ENCODE data around the gene LRIT2.
"Not testable (repeated sequence)": the region's sequence is repeated elsewhere in the genome, so short reads cannot be mapped to it uniquely, and the experiment has no call there.

The LRIT2 gene

DNA sequence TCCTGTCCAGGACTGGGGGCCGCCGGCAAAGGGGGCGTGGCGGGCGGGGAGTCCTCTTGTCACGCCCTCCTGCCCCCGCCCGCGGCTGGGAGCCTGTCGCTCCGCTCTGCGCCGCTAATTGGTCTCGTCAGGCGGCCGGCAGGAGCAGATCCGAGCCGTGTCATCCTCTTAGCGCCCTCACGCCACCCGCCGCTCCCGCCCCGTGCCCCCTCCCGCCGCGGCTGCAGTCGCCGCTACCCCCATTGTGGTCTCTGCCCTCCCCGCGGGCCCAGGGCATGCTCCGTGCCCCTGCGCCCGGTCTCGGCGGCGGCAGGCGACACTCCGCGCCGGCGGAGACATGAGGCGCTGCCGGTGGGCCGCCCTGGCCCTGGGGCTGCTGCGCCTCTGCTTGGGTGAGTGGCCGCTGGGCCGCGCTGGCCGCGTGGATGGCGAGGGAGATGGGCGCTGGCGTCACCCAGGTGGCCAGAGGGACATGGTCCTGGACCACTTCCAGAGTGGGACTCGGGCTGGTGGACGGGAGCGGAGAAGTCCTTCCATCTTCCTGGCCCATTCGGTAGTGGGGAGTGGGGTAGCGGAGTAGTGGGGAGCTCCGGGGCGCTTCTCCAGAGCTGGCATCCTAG, 30.8 kb downstream of the LRIT2 start, which contains the start of gene CDHR1:
TSS of gene CDHR1 (plus strand) at position 114 of the 620 bp plus-strand sequence. CDS start at position 338, 224 bp downstream.
- DNase-seq (ENCODE audit: insufficient read length, low spot score) (no peak), FAIRE-seq (no peak)
- no peak for TF ChIP-seq POLR2A (IDR thresholded peaks at IDR 0.05; ENCODE audit: low read depth, low read length)

DNA sequence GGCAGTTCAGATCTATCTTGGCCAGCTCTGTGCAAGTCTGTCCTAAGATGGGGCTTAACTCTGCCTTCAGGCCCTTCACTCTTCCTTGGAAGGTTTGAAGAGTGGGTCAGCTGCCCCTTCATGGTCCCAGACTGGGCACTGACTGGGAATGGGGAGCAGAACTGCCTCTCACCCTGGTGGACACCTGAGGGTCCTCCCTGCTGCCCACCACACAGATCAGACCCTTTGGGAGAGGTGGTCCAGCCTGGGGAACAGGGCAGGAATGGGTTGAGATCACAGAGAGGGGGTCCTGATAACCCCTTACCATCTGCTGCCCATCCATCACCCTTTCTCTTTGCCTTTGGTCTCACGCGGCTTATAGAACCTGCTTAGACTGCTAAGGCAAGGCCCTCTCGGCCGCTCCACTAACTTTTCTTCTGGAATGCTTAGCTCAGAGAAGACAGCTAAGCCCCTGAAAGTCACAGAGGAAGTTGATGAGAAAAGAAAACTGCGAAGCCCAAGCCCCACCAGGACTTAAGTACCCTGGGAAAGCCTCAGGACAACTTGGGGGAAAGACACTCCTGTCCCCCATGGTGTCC, 31.4 kb downstream of the LRIT2 start:
- FAIRE-seq (no peak), DNase-seq (ENCODE audit: insufficient read length, low spot score) (no peak)
- TF ChIP-seq POLR2A (IDR thresholded peaks at IDR 0.05; ENCODE audit: low read depth, low read length), result no peak

DNA sequence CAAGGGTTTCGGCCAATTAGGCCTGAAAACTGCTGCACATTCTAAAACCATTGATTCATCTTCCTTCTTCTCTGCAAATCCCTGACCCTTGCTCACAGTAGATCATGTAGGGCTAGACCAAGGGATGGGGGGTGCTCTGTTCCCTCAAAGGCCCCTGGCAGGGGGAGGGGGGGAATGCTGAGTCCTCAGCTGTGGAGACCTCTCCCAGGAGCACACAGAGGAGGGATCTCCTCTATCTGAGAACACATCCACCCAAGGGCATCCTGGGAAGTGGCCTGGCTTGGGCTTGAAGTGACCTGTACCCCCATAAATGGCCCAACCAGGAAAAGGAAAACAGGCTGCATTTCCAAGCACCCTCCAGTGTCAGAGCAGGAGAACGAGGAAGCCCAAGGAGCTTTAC, 32.0 kb downstream of the LRIT2 start:
- FAIRE-seq (no peak), DNase-seq (ENCODE audit: insufficient read length, low spot score) (no peak)
- TF ChIP-seq POLR2A (IDR thresholded peaks at IDR 0.05; ENCODE audit: low read depth, low read length), result no peak

DNA sequence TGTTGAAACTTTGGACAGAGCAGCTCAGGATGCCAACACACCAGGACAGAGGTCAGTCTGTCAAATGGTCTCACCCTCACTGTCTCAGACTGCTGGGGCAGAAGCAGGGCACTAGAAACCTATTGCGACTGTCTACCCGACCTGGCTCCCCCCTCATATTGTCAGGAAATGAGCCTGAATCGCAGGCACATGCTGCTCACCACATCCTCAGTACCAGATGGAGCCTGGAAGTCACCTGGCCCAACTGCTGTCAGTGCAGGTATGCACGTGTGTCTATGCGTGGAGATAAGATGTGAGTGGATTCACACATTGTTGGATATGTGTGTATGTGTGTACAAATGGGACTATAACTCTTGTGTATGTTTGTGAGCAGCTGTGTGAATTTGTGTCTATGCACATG, 34.2 kb downstream of the LRIT2 start:
- no peak for FAIRE-seq
- no peak for TF ChIP-seq POLR2A (IDR thresholded peaks at IDR 0.05; ENCODE audit: low read depth, low read length)
- no peak for DNase-seq (ENCODE audit: insufficient read length, low spot score)

DNA sequence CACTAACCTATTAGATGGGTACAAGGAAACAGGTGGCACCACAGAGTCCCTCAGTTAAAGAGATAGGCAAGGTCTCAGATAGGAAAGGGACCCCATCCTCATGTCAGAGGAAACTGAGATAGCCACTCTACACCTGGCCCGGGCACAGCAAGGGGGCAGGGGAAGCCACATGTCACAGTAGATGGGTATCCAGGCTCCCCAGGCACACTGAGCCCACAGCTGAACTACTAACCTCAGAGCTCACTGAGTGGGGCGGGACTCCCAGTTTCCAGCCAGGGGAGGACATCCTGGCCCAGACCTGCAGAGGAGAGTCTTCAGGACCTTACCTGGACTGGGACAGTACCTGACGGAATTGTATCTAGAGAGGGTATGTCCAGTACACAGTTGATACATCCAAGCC, 34.7 kb downstream of the LRIT2 start:
- no peak for TF ChIP-seq POLR2A (IDR thresholded peaks at IDR 0.05; ENCODE audit: low read depth, low read length)
- DNase-seq (ENCODE audit: insufficient read length, low spot score) (no peak), FAIRE-seq (no peak)

DNA sequence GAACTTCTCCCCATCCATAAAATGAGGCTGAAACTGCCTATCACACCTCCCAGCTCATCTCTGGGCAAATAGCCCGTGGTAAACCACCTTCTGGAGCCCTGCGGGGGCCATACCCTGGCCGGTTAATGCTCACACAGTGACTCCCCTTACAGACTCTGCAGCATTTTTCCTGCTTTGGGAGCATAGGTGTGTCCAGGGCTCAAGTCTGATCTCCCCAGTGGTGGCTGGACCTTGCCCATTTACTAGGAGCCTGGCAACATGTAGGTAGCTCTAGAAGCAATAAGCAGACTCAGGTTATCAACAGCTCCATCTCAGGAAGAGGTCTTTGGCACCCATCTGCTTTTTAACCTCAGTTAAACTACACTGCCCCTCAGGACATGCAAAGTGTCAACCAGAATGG, 36.5 kb downstream of the LRIT2 start:
- FAIRE-seq (no peak), DNase-seq (ENCODE audit: insufficient read length, low spot score) (no peak)
- TF ChIP-seq POLR2A (IDR thresholded peaks at IDR 0.05; ENCODE audit: low read depth, low read length), result no peak

DNA sequence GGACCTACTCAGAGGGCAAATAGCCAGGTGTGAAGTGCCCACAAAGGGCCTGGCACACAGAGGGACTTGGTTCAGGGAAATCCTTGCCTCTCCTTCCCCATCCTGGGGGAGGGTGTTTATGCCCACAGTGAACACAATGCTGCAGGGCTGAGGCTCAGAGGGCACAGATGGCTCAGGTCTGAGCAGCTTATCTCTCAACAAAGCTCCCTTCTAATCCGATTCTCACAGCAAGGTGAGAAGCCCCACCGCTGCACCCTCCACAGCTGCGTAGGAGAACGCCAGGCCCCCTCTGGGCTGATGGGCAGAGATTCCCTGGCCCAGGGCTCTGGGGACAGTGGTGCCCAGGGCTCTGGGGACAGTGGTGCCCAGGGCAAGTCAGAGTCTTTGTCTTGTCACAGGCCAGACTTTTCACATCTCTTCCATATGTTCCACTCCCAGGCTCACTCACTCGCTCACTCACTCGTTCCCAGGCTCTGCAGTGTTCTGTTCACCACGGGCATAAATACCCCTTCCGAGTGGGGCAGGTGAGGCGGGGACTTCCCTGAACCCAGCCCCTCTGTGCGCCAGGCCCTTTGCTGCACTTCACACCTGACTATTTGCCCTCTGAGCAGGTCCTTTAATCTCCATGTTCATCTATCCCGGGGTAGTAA, 39.7 kb downstream of the LRIT2 start:
- FAIRE-seq (no peak), DNase-seq (ENCODE audit: insufficient read length, low spot score) (no peak)
- TF ChIP-seq POLR2A (IDR thresholded peaks at IDR 0.05; ENCODE audit: low read depth, low read length), result no peak

DNA sequence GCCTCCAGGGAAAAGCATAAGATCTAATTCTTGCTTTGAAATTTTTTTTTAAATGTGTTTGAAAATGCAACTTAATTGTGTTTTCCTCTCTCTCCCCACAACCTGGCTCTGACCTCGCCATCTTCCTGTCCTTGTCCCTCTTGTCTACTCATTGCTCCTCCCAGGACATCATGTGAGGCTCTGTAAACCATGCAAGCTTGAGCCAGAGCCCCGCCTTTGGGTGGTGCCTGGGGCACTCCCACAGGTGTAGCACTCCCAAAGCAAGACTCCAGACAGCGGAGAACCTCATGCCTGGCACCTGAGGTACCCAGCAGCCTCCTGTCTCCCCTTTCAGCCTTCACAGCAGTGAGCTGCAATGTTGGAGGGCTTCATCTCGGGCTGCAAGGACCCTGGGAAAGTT, 40.8 kb downstream of the LRIT2 start:
- FAIRE-seq, result no peak
- no peak for DNase-seq (ENCODE audit: insufficient read length, low spot score)
- TF ChIP-seq POLR2A (IDR thresholded peaks at IDR 0.05; ENCODE audit: low read depth, low read length), result no peak

DNA sequence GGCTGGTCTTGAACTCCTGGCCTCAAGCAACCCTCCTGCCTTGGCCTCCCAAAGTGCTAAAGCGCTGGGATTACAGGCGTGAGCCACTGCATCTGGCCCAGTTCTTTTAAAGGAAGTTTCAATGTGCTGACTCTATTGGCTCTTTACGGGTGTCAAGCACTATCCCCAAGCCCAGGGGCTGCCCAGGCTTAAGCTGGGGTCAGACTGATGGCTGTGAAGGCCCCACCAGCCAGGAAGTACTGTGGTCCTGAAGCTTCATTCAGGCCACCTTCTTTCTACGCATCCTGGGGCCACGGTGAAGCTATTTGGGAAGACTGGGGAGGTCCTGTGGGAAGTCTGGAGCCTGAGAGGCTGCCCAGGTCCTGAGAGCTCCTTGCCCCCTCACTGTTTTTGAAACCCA, 43.7 kb downstream of the LRIT2 start:
- no peak for DNase-seq (ENCODE audit: insufficient read length, low spot score)
- TF ChIP-seq POLR2A (IDR thresholded peaks at IDR 0.05; ENCODE audit: low read depth, low read length), result no peak
- FAIRE-seq, result no peak

DNA sequence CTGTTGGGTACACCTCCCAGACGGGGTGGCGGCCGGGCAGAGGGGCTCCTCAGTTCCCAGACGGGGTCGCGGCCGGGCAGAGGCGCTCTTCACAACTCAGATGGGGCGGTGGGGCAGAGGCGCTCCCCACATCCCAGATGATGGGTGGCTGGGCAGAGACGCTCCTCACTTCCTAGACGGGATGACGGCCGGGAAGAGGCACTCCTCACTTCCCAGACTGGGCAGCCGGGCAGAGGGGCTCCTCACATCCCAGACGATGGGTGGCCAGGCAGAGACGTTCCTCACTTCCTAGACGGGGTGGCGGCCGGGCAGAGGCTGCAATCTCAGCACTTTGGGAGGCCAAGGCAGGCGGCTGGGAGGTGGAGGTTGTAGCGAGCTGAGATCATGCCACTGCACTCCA, 45.0 kb downstream of the LRIT2 start:
- not testable (repeated sequence) for DNase-seq (ENCODE audit: insufficient read length, low spot score); FAIRE-seq

DNA sequence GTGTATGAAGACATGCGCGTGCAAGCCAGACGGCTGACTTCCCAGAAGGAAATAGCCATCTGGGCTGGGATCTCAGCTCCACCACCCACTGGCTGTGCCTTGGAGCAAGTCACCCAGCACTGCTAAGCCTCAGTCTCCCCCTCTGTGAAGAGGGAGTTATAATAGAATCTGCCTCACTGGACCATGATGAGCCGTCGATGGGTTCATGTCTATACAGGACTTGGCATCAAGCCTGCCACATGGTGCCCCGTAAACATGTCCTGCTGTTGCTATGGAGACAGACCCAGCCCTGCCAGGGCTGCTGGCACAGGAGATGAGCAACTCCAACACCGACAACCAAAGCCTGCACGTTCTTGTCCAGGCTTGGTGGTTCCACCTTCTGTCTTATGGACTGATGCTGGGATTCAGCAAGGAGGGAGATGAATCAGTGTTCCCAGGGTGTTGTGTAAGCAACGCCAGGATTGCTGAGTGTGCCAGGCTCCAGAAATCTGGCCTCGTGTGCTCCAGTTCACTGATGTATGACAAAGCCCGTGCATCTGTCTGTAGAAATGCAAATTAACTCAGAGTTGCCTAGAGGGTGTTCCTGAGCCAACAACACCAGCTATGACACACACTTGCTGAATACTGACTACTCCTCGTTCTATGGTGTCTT, 46.2 kb downstream of the LRIT2 start:
- DNase-seq (ENCODE audit: insufficient read length, low spot score) (no peak), FAIRE-seq (no peak)
- TF ChIP-seq POLR2A (IDR thresholded peaks at IDR 0.05; ENCODE audit: low read depth, low read length), result no peak

DNA sequence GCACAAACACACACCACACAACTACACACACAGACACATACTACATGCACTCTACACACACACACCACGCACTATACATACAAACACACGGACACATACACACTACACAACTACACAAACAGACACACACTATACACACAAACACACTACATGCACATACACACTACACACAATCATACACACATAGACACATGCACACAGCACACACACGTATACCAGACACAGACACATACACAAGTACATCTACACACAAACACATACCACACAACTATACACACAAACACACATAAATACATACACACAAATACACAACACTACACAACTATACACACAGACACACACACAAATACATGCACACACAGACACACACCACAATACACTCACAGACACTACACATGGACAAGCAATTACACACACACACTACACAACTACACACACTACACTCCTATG, 47.2 kb downstream of the LRIT2 start:
- FAIRE-seq (no peak), DNase-seq (ENCODE audit: insufficient read length, low spot score) (no peak)
- no peak for TF ChIP-seq POLR2A (IDR thresholded peaks at IDR 0.05; ENCODE audit: low read depth, low read length)

DNA sequence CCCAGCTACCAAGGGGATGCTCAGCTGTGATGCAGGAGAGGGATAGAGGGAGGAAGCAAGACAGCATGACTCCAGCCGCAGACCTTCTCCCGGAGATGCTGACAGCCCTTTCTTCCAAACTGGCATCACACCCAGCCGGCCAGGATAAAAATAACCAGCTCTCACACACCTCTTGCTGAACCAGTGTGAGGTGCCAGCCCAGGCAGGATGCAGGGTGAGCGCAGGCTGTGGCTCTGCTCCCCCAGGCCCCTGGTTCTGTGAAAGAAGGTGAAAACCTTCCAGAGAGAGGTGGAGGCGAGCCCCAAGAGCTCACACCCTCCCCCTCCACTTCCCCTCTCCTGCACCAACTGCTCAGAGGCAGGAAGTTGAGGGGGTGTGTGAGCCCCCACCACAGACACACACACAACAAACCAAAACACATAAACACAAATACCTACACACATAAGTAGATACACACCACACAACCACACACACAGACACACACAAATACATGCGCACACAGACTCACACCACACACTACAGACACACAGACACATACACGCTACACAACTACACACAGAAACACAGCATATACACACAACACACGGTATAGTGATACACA, 47.7 kb downstream of the LRIT2 start:
- no peak for DNase-seq (ENCODE audit: insufficient read length, low spot score)
- no peak for FAIRE-seq
- TF ChIP-seq POLR2A (IDR thresholded peaks at IDR 0.05; ENCODE audit: low read depth, low read length), result no peak

DNA sequence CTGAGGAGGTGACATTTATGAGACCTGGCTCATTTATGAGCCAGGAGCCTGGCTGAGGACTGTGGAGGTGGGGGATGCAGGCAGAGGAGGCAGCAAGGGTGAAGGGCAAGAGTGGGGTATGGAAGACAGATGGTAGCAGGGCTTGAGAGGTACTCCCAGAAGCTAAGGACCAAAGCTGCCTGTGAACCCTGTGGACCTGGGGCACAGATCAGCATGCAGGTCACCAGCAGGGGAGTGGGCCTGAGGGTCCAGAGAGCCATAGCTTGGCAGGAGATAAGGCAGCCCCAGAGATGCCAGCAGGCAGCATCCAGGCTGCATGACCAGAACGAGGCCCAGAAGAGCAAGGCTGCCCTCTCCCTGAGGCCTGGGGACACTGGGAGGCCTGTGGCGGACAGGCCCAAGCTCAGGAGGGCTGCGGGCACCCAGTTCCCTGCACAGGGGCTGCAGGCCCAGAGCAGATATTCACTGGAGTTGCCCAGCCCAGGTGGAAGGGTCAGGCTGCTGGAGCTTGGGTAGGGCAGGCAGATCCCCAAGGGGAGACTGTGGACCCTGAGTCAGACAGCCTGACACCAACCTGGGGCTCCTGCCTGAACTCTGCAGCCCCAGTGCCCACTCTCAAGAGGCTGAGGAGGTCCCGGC, 48.4 kb downstream of the LRIT2 start:
- FAIRE-seq (no peak), DNase-seq (ENCODE audit: insufficient read length, low spot score) (no peak)
- no peak for TF ChIP-seq POLR2A (IDR thresholded peaks at IDR 0.05; ENCODE audit: low read depth, low read length)

Measured in H54 (cell line).